ENCODE data around the gene AGXT. TPM values are rescaled to one million over a fixed set of nuclear protein-coding genes. Genes with fewer than 3 reads are reported as not detected.

The AGXT gene
- total and polyA plus RNA-seq, 2 of the 8 experiments (the other 6 are each of a cell fraction or from before 2014, with no cell fraction given) = 0.03 TPM; not detected in 1

DNA sequence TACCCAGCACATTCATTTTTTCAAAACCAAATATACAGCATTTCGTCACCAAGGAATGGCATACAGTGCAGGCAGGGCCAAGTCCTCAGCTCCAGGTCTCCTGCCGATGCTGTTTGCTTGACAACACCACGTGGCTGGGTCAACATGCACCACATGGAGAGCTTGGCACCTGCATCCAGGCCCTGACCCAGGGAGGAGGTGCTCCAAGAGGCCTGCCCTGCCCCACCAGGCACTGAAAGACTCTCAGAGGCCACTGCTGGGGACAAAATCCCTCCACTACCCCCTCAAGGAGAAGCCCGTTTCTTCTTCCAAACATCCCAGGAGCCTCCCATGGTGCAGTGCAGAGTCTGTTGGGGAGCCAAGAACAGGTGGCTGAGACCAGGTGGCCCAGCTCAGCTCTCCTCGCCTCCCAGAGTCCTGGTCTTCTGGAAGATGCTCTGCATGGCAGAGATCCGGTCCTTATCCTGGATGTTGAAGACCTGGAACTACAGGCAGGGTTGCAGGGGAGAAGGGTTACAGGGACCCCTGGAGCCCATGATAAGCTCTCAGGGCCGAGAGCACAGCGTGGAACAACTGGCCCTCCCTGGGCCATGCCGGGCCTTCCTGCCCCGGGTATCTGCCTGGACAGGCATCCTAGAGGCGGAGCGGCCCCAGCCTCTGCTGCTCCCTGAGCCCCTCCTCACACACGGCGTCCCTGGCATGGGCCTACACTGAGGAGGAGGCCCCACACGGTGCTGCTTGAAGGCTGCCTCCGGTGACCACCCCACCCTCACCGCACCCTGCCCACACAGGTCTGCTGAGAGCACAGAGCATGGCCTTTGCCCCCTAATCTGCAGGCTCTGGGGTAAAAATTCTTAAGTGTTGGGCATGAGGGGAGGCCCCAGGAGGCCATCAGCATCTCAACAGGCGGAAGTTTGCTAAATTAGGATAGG, 18.3 kb downstream of the AGXT start:
- no peaks in the 10 kb centered on the region for H3K36me3 ChIP-seq (ENCODE audit: control insufficient read depth in 2 of 4, insufficient read depth in 4 of 4, low read length in 3 of 4)
- no peak overlapping the region for H2AK5ac ChIP-seq (ENCODE audit: low read depth, low read length)
- no peak overlapping the region for H2AFZ ChIP-seq (ENCODE audit: low read length)
- no peaks in the 10 kb centered on the region for H4K20me1 ChIP-seq (replicated peaks in 1 of 2; ENCODE audit: control insufficient read depth in 1 of 2, insufficient read depth in 2 of 2, low read length in 2 of 2)
- ChIA-PET POLR2A (ENCODE audit: partially characterized antibody) (no interaction called here), CTCF (ENCODE audit: partially characterized antibody) (interaction anchor here (1.0 kb wide), 1 partner anchor 27 kb away, joined by 3 read pairs; no protein-coding TSS in a partner anchor)
- H3K27ac ChIP-seq (ENCODE audit: low read depth, low read length) = no peak overlapping the region
- H2BK15ac ChIP-seq (ENCODE audit: low read length) = no peak overlapping the region
- FAIRE-seq (no peak), DNase-seq (ENCODE audit: low read depth in 1 of 2, low spot score in 2 of 2) (no peak)
- no peak overlapping the region for H3K56ac ChIP-seq (replicated peaks; ENCODE audit: insufficient read length, low read depth, low read length)
- no peak overlapping the region for H4K5ac ChIP-seq (ENCODE audit: insufficient read length, low read depth, low read length)
- no peak overlapping the region for H3K9ac ChIP-seq (replicated peaks in 1 of 4; ENCODE audit: extremely low read depth in 1 of 4, low read depth in 3 of 4, low read length in 3 of 4)
- H3K9me3 ChIP-seq (ENCODE audit: insufficient read depth in 2 of 2, low read depth in 1 of 2, low read length in 1 of 2) = no peaks in the 10 kb centered on the region
- H3K27me3 ChIP-seq (replicated peaks in 1 of 4; ENCODE audit: control insufficient read depth in 3 of 4, extremely low read depth in 1 of 4, insufficient read depth in 3 of 4, low read length in 3 of 4) = no peaks in the 10 kb centered on the region
- no peaks in the 10 kb centered on the region; a peak in 2 of 7 replicates for H3K4me1 ChIP-seq (replicated peaks in 1 of 4; ENCODE audit: control insufficient read depth in 3 of 4, insufficient read depth in 4 of 4, low read length in 3 of 4)
- H3K79me2 ChIP-seq (ENCODE audit: control insufficient read depth in 1 of 2, insufficient read depth in 2 of 2, low read length in 2 of 2) = no peaks in the 10 kb centered on the region
- H3K79me1 ChIP-seq (ENCODE audit: low read depth, low read length) = no peaks in the 10 kb centered on the region
- no peak overlapping the region for H2BK20ac ChIP-seq (ENCODE audit: low read length)
- WGBS, 2 experiments (ENCODE audit: extremely low coverage in 1 of 2, insufficient coverage in 1 of 2, insufficient read length in 1 of 2, insufficient replicate concordance in 2 of 2, low coverage in 1 of 2, low lambda C conversion rate in 2 of 2, missing lambda C conversion rate in 1 of 2) = 87% methylated on average over 18 of the region's 18 CpGs; no CpG with 5 or more reads in 1 of the 2 experiments
- H2BK120ac ChIP-seq (replicated peaks; ENCODE audit: low read depth, low read length) = no peak overlapping the region
- no peaks in the 10 kb centered on the region for H3K23me2 ChIP-seq (ENCODE audit: low read depth, low read length)
- H3K4me2 ChIP-seq (ENCODE audit: insufficient read depth in 1 of 2, low read depth in 2 of 2, low read length in 2 of 2) = no peak overlapping the region
- no peak overlapping the region for H4K91ac ChIP-seq (replicated peaks; ENCODE audit: insufficient read length, low read length)
- no peak overlapping the region for H3K23ac ChIP-seq (ENCODE audit: insufficient read length)
- no peak overlapping the region for H3K4ac ChIP-seq (replicated peaks; ENCODE audit: insufficient read length, low read depth, low read length)
- no peak overlapping the region for H2BK5ac ChIP-seq (ENCODE audit: low read depth, low read length)
- TF ChIP-seq EP300 (IDR thresholded peaks at IDR 0.05; ENCODE audit: borderline replicate concordance in 1 of 2, low read depth in 2 of 2, low read length in 2 of 2) = no peak
- no peak for TF ChIP-seq EZH2 (IDR thresholded peaks at IDR 0.05; ENCODE audit: low read depth, low read length, severe bottlenecking)
- TF ChIP-seq TAF7 (optimal IDR thresholded peaks at IDR 0.05; ENCODE audit: borderline replicate concordance, low read depth, low read length) = no peak
- TF ChIP-seq NRF1 (IDR thresholded peaks at IDR 0.05; ENCODE audit: low read depth, low read length) = no peak
- no peak for TF ChIP-seq RNF2 (IDR thresholded peaks at IDR 0.05; ENCODE audit: borderline replicate concordance, low read depth, low read length, missing control alignments, poor library complexity, severe bottlenecking)
- no peak for TF ChIP-seq SP2 (IDR thresholded peaks at IDR 0.05; ENCODE audit: low read length)
- no peak for TF ChIP-seq CBX8 (IDR thresholded peaks at IDR 0.05; ENCODE audit: borderline replicate concordance, low read depth, low read length)
- no peak for TF ChIP-seq GTF2F1 (IDR thresholded peaks at IDR 0.05; ENCODE audit: borderline replicate concordance, low read depth, low read length)
- no peak overlapping the region for H2BK12ac ChIP-seq (ENCODE audit: low read depth, low read length)
- no peak overlapping the region for H4K8ac ChIP-seq (ENCODE audit: extremely low read depth, insufficient read depth, low read length)
- no peak overlapping the region for H3K18ac ChIP-seq (ENCODE audit: extremely low read depth, low read length)
- H3K4me3 ChIP-seq (ENCODE audit: extremely low read depth in 1 of 4, insufficient read depth in 2 of 4, low read depth in 3 of 4, low read length in 4 of 4) = no peak overlapping the region
- H3K14ac ChIP-seq (ENCODE audit: insufficient read length) = no peak overlapping the region

Measured in H1 (cell line).